GM11168 (cell line): ENCODE data around the gene THRB.

ENCODE experiments used
- in situ Hi-C: fragments of 300-500 bp; cut with MboI; formaldehyde crosslinking; loops from one replicate; pipeline ENCODE4 v1.12.0; 2022; ENCODE audit warnings: low sequenced_read_pairs; ENCODE audit not compliant: unreplicated experiment

THRB gene

DNA sequence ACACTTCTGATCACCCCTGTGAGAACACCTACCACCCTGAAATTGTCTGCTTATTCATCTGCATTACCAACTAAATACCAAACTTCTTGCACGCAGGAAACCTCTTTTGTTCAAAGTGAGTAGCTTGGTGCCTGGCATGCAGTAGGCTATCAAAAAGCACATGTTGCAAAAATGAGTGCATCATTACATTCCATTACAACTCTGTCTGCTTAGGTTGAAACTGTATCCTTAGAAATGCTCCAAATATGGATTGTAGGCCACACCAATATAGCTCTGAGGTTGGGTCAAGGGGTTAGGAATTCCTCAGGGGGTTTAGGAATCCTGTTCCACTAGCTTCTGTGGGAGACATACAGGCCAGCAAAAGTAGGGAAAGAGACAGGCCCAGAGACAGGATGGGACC, 107.2 kb downstream of the THRB start:
- in situ Hi-C loops, result no loop called here

DNA sequence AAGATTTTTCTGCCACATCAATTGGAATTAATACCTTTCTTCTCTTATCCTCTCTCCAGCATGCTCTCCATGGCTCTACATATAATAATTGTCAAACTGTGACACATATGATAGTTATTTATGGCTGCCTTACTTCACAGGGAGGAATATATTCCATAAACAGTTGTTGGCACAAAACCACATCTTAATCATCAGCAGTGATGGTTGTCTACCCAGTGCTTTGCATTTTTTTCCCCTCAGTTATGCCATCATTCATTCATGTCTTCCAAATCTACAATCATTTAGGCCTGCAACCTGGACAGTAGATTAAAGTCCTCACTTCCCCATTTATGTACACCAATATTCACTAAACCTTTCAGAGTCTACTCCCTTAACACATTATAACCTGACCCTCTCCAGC, 107.7 kb downstream of the THRB start:
- in situ Hi-C loops, result no loop called here

DNA sequence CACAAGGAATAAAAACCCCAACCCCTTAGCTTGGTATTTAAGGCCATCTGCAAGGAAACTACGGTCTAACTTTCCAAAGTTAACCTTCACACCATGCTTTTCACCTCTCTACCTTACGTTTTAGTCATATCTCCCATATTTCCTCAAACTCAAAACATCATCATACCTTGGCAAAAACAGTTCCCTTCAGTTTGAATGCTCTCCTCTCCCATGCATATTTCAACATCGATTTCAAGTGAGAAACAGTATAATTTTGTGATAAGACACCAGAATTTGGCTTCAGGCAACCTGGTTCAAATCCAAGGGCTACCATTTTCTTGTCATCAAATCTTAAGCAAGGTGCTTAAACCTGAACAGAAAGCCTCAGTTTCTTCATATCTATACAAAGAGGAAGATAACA, 108.2 kb downstream of the THRB start:
- in situ Hi-C loops, result no loop called here

DNA sequence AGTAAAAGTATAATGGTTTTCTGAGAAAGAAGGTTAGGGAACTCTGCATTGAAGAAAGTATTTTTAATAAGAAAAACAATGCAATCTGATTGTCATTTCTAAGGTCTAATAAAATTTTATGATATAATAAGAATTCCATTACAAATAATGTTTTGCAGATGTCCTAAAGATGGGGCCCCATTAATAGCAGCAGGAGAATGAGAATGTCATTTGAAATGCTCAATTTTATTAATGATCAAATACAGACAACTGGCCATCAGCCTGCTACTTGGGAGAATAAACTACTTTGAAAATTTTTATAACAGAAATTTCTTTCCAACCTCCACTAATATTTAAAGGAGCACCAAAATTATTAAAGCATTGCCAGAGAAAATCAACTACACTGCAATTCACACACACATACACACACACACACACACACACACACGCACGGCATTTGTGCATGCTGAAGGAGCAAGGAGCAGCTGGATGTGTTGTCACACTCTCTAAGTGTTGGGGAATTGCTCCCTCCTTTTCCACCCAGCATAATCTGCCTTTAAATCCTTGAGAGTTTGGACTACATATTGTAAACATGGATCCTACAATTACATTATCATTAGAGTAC, 109.5 kb downstream of the THRB start:
- in situ Hi-C loops, result no loop called here

DNA sequence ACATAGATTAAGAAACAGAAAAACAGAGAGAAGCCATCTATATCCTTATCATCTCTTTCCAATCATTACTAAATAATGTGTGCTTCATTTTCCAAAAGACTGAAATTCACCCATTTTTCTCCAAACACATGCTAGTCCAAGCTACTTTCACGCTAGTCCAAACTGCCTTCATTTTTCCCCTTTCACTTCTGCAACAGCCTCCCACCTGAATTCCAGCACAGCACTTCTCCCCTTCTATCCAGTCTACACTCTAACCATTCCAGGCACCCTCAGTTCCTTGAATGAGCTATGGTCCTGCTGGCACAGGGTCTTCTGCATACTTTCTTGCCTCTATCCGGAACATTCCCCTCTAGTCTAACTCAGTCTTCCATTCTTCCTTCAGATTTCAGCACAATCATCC, 112.0 kb downstream of the THRB start:
- in situ Hi-C loops, result no loop called here

DNA sequence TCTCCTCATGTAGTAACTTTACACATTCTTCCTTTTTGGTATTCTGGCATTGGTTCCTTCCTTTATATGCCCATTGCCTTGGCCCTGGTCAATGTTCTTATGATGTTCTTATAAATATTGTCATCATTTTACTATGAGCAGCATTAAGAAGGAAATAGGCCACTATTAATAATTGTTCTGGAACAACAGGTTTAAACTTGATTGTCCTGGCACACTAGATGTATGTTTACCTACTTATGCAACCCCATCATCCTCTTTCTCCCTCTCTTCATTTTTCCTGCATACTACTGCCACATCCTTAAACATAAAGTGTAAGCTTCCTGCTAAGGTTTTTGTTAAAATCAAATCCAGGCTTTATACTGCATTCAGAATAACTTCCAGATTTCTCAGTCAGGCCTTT, 114.7 kb downstream of the THRB start:
- in situ Hi-C loops, result no loop called here

DNA sequence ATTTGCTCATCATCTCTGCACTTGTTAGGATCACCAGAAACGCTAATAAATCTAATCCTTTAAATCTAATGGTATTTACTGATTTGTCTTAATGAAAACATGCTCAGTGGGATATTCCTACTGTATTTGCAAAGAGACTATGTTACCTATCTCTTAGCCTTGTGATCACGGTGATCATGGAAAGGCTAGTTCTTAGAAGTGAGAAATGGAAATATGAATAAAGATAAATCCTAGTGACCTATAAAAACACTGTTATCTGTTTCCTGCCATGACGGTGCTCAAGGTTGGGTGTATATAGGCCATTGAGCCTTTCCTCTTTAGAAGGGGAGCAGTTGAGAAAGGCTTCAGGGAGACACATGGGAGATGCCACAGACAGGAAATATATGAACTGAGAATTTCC, 116.3 kb downstream of the THRB start:
- in situ Hi-C loops, result no loop called here

DNA sequence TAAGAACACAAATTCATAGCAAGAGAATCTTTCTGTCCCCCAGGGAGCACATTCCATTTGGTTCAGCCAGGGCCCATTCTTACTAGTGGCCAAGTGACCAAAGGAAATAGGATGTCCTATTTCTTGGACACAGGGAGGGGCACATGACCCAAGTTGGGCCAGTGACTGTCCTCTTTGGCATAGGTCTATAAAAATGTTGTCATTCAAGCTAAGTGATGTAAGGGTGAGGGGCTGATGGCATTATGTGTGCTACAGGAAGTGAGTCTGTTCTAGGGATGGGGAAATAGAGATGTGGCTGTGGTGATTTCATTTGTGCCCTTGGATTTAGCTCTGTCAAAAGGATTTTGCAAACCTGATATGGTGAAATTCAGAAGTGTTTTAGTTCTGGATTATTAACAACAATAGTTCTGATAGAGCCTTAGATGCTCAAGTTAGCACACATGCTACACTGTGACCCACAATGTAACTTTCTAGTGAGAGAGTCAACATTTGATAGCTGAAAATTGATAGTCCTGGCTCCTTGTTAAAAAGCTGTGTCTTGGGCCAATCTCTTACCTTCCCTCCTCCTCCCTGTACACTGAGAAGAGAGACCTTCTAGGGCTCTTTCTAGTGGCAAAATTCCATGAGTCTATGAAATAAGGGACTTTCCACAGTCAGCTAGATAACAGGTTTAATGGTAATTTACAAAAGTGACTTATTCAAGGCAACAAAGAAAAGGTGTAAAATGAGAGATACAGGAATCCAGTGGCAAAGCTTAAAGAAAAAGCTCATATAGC, 117.2 kb downstream of the THRB start:
- in situ Hi-C loops, result no loop called here

DNA sequence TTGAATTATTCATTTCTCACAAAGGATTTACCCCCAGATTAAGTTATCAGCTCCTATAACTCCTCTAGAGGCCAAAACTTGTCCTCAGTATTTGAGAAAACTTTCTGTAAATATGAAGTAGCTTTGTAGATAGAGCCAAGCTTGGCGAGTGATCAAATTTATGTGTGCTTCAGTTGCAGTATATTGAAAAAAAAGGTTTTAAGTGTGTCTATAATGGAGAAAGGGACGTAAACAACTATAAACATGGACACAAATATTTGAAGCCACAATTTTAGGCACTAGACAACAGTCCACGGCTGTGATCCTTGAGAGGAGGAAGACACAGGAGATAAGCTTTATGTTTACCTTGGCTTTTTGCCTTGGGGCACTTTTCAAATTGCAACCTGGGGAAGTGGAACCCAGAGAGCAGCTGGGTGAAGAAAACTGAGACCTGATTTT, 118.7 kb downstream of the THRB start:
- in situ Hi-C loops, result no loop called here

DNA sequence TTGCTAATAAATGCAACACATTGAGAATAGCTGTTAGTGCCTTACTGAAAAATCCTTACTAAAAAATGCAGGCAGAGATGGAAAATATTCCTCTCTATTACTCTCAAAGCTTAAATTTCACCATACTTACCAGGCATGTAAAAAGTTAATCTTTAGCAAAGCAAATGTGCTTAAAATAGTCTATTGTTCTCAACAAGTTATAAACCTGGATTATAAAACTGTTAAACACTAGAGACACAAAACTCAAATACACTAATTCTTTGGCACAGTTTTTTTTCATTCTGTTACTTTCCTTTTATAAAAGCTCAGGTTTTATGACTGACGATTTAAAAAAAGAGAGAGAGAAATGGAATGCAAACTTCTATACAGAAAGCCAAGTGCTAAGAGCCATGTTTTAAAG, 119.8 kb downstream of the THRB start:
- in situ Hi-C loops, result no loop called here

DNA sequence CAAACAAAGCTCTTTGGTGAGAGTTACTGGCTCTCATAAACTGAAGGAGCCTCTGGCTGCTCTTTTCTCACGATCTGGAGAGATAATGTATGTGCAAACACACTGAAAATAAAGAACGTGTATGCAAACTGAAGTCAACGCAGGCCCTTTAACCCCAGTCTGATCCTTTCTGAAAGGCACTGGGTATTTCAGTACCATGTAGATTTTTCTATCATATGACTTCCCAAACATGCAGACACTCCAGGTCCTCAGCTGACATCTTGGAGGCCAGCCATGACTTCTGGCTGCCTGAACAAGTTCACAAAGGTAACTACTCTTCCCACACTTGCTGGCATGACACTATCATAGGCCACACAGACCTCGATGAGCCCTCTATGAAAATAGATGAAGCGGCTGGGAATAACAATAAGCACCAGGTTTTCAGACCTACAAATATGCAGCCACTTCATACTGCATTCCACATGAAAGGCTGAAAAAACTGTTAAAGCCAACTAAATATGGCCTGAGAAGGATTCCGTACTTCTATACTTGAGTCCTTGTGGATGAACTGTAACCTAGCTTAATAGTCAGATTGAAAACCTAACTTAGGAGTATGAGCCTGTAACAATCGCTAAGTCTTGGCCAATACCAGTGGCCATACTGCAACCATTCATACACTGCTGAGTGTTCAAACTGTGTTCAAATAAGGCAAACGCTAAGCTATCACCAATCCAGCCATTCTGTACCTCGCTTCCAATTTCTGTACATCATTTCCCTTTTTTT, 121.3 kb downstream of the THRB start:
- in situ Hi-C loops, result no loop called here

DNA sequence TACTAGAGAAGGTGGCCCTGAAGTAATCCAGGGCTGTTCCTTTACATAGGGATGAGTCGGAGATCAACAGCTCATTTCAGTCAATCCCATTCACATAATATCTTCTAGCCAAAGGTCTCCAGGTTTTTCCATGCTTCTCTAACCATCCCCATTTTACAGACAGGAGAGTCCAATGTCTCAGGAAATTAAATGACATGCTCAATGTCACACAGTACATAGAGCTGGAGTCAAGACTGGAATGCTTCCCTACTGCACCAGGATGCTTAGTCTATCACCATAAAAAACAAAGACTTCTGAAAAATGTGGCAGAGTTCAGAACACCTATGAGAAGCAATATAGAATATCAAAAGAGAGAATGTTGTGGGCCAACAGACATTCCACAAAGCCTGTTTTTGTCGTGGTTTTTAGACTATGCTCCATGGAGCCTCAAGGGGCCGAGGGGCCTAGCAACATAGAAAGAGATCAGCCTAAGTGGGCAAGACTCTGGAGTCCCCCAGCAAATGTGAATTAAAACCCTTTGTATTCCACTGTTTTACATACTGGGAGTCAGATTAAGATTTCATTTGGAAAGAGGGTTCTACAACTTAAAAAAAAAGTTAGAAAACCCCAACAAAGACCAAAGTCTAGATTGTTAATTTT, 122.0 kb downstream of the THRB start:
- in situ Hi-C loops, result no loop called here

DNA sequence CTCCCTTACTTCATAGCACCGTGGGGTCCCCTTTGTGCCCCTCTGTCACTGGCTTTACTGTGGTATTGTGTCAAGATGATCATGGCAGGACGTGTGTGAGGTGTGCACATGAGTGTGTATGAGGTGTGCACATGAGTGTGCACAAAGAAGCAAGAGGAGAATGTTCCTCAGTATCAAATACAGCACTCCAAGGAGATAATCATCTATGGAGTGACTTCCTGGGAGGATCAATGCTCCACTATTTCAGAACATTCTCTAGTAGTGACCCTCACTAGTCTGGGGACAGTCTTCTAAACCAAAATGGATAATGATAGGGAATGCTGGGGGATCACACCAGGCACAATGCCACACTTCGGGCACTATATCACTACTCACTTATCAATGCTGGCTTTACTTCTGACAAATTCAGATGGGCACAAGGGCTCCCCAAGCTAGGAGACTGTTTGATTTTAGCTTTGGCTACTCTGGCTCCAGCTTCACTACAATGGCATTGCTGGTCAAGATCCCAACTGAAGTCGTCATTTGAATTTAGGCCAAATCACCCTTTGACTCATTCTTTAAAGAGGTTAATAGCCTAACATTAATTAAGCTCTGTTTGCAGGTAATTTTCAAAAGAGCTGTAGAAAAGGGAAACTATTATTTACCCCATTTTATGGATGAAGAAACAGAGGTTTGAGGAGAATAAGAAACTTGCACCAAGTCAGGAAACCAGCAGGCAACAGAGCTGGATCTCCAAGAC, 124.1 kb downstream of the THRB start:
- in situ Hi-C loops, result no loop called here

DNA sequence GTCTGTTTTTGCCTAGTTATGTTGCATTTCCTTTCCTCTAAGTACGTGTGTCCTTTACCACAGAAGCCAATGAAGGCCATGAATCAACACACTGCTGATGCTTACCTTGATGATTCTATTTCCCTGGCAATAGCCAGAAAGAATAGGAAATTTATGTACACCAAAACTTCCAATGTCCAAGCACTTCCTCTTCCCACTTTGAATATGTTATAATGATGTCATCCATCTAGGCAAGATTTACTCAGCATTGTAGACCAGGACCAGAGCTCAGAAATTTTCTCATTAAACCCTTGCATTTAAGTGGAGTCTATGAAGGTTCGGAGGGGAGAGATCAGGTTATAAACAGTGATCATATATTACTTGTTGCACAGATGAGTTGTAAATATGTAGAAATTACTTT, 126.0 kb downstream of the THRB start:
- in situ Hi-C loops, result no loop called here

DNA sequence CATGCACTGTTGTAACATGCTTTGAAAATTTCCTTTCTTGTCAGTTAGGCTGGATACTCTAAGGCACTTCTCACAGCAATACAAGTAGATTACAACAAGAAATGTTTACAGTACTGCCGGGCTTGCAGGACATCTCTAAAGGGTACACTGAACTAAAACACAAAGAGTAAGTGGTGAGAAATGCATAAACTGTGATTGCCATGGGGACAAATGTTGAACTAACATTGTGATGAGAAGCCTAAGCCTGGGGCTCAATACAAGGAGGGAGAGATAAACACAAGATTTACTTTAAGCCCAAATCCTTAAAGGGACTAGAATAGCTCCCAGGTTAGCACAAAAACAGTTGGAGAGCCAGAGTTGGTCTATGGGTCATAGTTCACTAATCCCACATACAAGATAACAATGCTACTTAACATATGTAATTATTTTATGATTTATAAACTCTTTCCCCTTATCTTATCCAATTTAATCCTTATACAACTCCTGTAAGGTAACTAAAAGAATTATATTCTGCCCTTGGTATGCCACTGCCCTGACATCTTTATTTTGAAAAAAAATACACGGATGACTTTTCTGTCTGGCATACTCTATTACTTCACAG, 126.9 kb downstream of the THRB start:
- in situ Hi-C loops, result no loop called here

DNA sequence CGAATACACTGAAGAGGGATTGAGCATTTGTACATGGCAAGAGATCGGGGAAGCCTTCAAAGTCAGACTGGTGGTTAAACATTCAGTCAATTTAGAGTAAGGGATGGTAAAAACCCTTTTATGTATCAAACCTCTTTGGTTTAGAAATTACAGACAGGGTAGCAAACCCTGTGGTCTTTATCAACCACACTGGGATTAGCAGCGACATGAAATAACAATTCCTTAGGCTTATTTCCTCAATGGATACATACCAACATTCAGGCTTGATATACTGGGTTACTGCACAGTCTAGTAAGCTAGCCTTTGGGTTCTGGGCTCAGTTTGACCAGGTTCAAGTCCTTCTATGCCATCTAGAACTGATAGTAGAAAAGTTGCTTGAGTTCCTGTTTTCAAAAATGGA, 127.4 kb downstream of the THRB start:
- in situ Hi-C loops, result no loop called here

DNA sequence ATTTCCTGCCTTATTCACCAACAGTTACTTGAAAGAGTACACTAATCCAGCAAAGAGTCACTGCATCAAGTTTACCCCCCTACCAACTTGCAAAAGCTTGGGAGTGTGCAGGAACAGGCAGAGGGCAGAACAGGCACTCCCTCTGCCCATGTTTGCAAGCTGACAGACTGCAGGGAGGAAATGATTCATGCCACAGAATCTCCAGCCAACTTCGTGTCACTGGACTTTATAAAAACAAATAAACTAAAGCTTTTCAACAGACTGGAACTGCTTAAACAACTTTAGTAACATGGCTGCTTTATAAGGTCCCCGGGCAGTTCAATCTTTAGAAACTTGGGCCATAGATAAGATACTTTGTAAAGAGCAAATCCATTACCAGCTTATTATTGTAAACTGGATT, 129.5 kb downstream of the THRB start:
- in situ Hi-C loops, result no loop called here

DNA sequence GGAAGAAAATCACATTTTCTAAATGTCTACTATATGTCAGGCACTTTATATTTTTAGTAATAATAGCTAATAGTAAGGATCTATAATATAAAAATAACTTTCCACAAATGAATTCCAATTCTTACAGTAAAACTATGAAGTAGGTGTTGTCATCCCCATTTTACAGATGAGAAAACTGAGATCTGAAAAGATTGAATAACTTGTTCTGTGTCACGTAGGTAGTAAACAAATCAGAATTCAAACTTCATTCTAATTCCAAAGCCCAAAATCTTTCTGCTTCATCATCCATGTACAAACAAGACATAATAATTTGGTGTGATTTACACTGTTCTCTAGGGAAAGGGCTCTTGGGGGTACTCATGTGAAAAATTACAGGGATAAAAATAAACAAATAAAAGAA, 130.3 kb downstream of the THRB start:
- in situ Hi-C loops, result no loop called here

DNA sequence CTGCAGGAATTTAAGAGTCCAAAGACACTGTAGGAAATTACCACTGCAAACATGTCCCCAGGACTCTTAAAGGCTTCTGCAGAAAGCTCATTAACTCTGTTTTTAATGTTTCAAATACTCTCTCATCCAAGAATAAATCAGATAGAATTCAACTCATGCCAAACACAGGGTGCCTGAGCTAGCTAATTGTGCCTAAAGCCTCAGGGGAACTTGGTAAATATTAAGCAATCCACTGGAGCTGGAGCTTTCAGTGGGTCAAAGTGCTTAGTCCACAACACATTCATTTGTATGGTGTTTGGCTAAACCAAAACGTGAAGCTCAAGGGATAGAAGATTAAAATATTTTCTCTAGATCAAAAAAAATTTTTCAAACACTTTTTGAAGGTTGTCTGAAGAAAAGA, 131.4 kb downstream of the THRB start:
- in situ Hi-C loops, result no loop called here

DNA sequence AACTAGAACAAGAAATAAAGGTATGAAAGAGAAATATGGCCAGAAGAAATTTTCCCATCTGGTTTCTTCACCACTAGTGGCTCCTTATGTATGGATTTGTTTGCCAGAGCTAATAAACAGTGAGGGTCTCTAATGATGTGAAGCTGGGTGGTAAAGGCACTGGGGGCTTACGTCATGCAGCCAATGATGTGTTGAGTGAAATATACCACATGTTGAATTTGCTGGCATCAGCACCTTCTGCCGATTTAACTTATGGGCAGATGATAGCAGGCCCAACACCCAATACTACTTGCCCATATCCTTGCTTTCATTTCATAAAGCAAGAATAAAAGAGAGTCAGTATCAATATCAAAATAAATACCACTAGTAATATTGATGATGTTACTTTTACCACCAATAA, 133.0 kb downstream of the THRB start:
- in situ Hi-C loops, result no loop called here
